G401.6 (cell line): Measurements from ENCODE around the gene OR8A1.
"Not testable (repeated sequence)": the region's sequence is repeated elsewhere in the genome, so short reads cannot be mapped to it uniquely, and the experiment has no call there.

Experiments
- FAIRE-seq: peaks from 2 replicates; lab custom pipeline; 2012; peaks lifted over from hg19 to GRCh38; lab: Jason Lieb, UNC

OR8A1 gene

GRCh38 chr11:124595302-124595701 lies 25.5 kb downstream of the OR8A1 start:
- no peak for FAIRE-seq

DNA sequence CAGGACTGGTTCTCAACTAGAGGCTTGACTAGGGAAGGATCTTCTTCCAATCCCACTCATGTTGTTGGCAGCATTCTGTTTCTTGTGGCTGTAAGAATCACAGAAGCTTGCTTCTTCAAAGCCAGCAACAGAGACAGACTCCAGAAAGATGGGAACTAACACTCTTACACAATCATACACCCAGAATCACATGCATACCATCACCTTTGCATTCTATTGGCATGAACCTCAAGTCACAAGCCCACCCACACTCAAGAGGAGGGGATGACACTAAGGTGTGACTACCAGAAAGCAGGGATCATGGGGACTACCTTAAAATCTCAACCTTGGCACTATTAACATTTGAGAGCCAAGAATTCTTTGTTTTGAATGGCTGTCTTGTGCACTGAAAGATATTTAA lies 27.8 kb downstream of the OR8A1 start:
- no peak for FAIRE-seq

- FAIRE-seq = no peak
Measured at GRCh38 chr11:124600621-124601320, 31.0 kb downstream of the OR8A1 start.

- FAIRE-seq = no peak
Measured at GRCh38 chr11:124602193-124602592, 32.4 kb downstream of the OR8A1 start.

DNA sequence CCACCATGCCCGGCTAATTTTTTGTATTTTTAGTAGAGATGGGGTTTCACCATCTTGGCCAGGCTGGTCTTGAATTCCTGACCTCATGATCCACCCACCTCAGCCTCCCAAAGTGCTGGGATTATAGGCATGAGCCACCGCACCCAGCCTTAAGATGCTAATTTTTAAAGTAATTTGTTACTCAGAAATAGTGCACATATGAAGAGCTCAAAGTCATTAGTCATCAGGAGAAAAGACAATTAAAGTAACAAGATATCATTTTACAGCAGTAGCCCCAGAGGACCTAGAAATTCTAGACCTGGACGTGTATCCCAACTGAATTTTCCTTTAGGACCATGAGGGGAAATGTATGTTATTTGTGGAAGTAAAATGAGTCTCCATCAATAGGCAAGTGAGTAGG lies 32.9 kb downstream of the OR8A1 start:
- FAIRE-seq = not testable (repeated sequence)

DNA sequence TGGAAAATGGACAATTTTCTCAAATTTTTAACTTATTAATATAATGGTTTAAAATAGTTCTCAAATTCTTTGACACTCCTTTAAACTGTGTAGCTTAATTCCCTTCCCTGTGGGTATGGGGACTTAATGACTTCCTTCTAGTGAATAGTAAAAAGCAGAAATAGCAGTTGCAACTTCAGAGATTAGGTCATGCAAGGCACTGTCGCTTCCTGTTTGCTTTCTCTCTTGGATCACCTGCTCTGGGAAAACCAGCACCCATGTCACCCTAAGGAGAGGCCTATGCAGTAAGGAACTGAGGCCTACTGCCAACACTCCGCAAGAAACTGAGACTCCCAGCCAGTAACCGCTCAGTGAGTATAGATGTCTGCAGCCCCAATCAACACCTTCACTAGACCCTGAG lies 35.9 kb downstream of the OR8A1 start:
- FAIRE-seq = no peak

- FAIRE-seq = no peak
Measured at GRCh38 chr11:124608147-124608546, 38.4 kb downstream of the OR8A1 start.

- FAIRE-seq = no peak
Measured at GRCh38 chr11:124610295-124610694, 40.5 kb downstream of the OR8A1 start.

DNA sequence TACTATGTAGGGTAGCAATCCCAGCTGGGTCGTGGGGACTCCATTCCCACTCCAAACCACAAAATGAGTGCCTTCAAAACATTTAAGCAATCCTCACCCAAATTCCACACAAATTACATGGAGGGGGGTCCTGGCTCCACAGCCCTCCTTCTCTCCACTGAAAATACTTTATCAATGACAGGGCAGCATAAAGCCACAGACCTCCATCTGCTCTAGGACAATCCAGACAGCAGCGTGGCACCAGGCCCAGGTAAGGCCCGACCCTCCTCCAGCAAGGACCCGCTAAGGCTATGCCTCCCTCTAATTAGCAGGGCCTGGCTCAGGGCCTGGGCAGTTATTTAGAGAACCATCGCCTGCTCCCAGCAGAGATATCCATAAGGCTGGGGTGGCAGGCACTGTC lies 41.3 kb downstream of the OR8A1 start, which contains the start of gene PANX3:
PANX3 (plus strand) TSS at position 365 of the 400 bp plus-strand sequence. CDS start 129 bp downstream, outside the sequence.
- no peak for FAIRE-seq

DNA sequence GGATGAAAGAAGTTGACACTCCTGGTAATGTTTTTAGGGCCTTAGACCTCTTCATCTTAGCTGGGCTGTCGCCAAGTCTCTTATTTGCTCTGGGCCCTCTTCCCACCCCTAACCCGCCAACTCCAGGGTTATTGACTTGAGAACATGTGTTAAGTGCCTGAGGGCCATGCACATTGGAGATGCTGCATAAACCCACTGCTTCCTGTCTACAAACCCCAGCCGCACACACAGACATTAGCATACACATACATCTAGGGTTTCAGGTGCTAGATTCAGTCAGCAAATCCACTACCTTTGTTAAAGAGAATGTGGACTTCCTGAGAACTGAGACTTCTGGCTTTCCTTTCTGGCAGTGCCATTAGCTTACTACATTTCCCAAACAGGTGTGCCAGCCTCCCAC lies 42.2 kb downstream of the OR8A1 start:
- FAIRE-seq = no peak

- FAIRE-seq = no peak
Measured at GRCh38 chr11:124612567-124613246, 42.9 kb downstream of the OR8A1 start.

GRCh38 chr11:124618863-124619262 lies 49.1 kb downstream of the OR8A1 start:
- no peak for FAIRE-seq
